A673 (cell line): ENCODE results near the gene GALNT6. TPM values are rescaled to one million over a fixed set of nuclear protein-coding genes. Genes with fewer than 3 reads are reported as not detected.
A peak's percentile ranks its signal among the peaks of the same experiment; 100 is the strongest.

Experiments
- BruUV-seq: library from RNA; stranded (reverse); fragments of 400-500 nt; replicated peaks from 2 replicates; lab custom pipeline; 2021; lab: Mats Ljungman, UMichigan
- CTCF ChIA-PET: fragments of 300-600 bp; sonication (Branson Sonifier 250); formaldehyde crosslinking; loops from one replicate; lab custom pipeline; 2022; ENCODE audit warnings: antibody characterized with exemption; lab: Charles Lee
- POLR2A ChIA-PET: fragments of 300-600 bp; sonication (Branson Sonifier 250); formaldehyde crosslinking; loops from one replicate; lab custom pipeline; 2022; ENCODE audit warnings: antibody characterized with exemption; ENCODE audit not compliant: low non-redundant PET; lab: Charles Lee
- DNase-seq: peaks from one replicate; pipeline ENCODE4 v3.0.0-alpha.2; 2015; ENCODE audit warnings: low spot score
- H3K27ac ChIP-seq: fragments of 200-600 bp; sonication (generic); 2 replicates; pipeline ENCODE4 v1.5.1; 2016; ENCODE audit warnings: mixed run types, low read depth, mild to moderate bottlenecking, mixed read lengths, antibody characterized with exemption, low read length; ENCODE audit not compliant: poor library complexity, severe bottlenecking
- H3K27me3 ChIP-seq: fragments of 200-600 bp; sonication (generic); replicated peaks from 2 replicates; pipeline ENCODE4 v1.6.1; 2017; ENCODE audit warnings: mixed run types, low read depth, mild to moderate bottlenecking, mixed read lengths, antibody characterized with exemption, low read length; ENCODE audit not compliant: insufficient read depth, poor library complexity
- H3K36me3 ChIP-seq: fragments of 200-600 bp; sonication (generic); 2 replicates; pipeline ENCODE4 v1.6.1; 2016; ENCODE audit warnings: mixed run types, mild to moderate bottlenecking, mixed read lengths, antibody characterized with exemption, low read length; ENCODE audit not compliant: insufficient read depth, poor library complexity, severe bottlenecking
- H3K4me1 ChIP-seq: fragments of 200-600 bp; sonication (generic); 2 replicates; pipeline ENCODE4 v1.6.1; 2017; ENCODE audit warnings: mixed run types, mild to moderate bottlenecking, mixed read lengths, antibody characterized with exemption, low read length; ENCODE audit not compliant: insufficient read depth, poor library complexity, severe bottlenecking
- H3K4me3 ChIP-seq: fragments of 200-600 bp; sonication (generic); 2 replicates; pipeline ENCODE4 v1.5.1; 2016; ENCODE audit warnings: low read depth, mixed run types, mild to moderate bottlenecking, mixed read lengths, low read length; ENCODE audit not compliant: poor library complexity, severe bottlenecking
- H3K9me3 ChIP-seq: fragments of 200-600 bp; sonication (generic); 2 replicates; pipeline ENCODE4 v1.6.1; 2016; ENCODE audit warnings: mixed run types, low read depth, mild to moderate bottlenecking, mixed read lengths, antibody characterized with exemption, low read length; ENCODE audit not compliant: poor library complexity, severe bottlenecking
- EZH2 ChIP-seq: fragments of 200-600 bp; sonication (generic); IDR thresholded peaks from 2 replicates; pipeline ENCODE4 v1.6.1; 2017; ENCODE audit warnings: borderline replicate concordance, low read depth, mild to moderate bottlenecking, mixed read lengths, antibody characterized with exemption, low read length; ENCODE audit not compliant: poor library complexity, severe bottlenecking
- intact Hi-C: fragments of 100-400 bp; cut with micrococcal nuclease; formaldehyde crosslinking; loops from one replicate; pipeline ENCODE4 v1.10.0; 2022; ENCODE audit not compliant: unreplicated experiment
- total RNA-seq: library from RNA; stranded (reverse); gene quantifications from 2 replicates; pipeline ENCODE4 v1.2.3, GENCODE V29; 2021
- TF ChIP-seq, protein P1 (sequence below): fragments of 300-800, 200-600 bp; sonication (generic); conservative IDR thresholded peaks from 2 replicates; pipeline ENCODE4 v1.5.1; 2017; ENCODE audit warnings: low read depth, mild to moderate bottlenecking, antibody characterized with exemption, low read length, moderate library complexity, mixed read lengths

Gene GALNT6
- total RNA-seq, 1 experiment from 2014 or later: 0.26 TPM

DNA sequence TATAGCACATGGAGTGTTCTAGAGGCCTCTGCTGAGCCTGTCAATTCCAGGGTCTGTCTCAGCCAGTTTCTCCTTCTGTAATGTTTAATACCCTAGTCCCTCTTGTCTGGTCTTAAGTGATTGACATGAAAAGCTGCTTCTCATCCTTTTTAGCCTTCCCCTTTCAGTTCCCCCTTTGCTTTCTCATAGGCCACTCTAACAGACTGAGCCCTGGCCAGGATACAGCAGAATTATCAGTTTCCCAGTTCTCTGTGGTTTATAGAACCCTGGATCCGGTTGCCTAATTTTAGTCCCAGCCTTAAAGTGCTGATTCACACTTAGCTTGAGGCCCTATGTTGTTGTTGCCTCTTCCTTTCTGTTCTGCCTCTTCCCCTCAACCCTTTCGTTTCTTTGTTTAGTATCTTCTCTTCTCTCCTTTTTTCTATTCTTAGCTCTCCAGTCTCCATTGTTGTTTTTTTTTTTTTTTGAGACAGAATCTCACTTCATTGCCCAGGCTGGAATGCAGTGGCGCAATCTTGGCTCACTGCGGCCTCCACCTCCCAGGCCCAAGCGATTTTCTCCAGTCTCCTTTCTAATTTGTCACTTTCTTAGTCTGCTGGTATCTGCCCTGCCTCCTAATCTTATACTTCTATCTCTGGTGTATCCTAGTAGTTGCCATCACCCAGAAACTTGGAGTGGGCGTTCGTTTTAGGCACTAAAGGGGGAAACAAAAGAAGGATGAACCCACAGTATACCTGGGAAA, 64.3 kb downstream of the GALNT6 start:
- Histone ChIP-seq H3K9me3 (no peaks in the 10 kb centered on the region), H3K36me3 (no peaks in the 10 kb centered on the region), H3K4me1 (no peaks in the 10 kb centered on the region), H3K27me3 (no peaks in the 10 kb centered on the region), H3K27ac (no peak overlapping the region), H3K4me3 (no peak overlapping the region)
- CTCF ChIA-PET: no interaction called here
- POLR2A ChIA-PET: interaction anchor here (0.6 kb wide), 1 partner anchor 197 kb away, joined by 4 read pairs; no protein-coding TSS in a partner anchor
- TF ChIP-seq, protein P1, sequence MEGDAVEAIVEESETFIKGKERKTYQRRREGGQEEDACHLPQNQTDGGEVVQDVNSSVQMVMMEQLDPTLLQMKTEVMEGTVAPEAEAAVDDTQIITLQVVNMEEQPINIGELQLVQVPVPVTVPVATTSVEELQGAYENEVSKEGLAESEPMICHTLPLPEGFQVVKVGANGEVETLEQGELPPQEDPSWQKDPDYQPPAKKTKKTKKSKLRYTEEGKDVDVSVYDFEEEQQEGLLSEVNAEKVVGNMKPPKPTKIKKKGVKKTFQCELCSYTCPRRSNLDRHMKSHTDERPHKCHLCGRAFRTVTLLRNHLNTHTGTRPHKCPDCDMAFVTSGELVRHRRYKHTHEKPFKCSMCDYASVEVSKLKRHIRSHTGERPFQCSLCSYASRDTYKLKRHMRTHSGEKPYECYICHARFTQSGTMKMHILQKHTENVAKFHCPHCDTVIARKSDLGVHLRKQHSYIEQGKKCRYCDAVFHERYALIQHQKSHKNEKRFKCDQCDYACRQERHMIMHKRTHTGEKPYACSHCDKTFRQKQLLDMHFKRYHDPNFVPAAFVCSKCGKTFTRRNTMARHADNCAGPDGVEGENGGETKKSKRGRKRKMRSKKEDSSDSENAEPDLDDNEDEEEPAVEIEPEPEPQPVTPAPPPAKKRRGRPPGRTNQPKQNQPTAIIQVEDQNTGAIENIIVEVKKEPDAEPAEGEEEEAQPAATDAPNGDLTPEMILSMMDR: no peak
- no peak for TF ChIP-seq EZH2
- intact Hi-C loops: no loop called here
- BruUV-seq: no TSS peak
- DNase-seq: peak; percentile 23

DNA sequence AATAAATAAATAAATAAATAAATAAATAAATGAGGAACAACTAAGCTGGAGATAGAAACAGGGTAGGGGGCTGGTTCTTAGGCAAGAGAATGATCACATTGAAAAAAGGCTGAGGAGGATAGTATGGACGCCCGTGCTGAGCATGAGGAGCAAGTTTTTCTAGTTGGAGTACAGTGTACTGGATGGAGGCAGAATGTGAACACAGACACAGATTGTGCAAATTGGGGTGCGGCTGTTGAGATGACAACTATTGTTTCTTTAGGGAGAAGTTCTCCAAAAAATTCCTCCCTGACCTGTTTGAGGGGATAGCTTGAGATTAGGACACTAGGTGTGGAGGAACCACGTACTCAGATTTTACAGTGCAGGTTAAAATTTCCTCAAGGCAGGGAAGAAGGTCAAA, 66.3 kb downstream of the GALNT6 start:
- H3K9me3 ChIP-seq: no peaks in the 10 kb centered on the region
- no peaks in the 10 kb centered on the region for H3K36me3 ChIP-seq
- CTCF ChIA-PET: no interaction called here
- no peak for DNase-seq
- H3K4me3 ChIP-seq: no peak overlapping the region
- BruUV-seq: no TSS peak
- intact Hi-C loops: no loop called here
- H3K27ac ChIP-seq: no peak overlapping the region
- no peaks in the 10 kb centered on the region for H3K4me1 ChIP-seq
- POLR2A ChIA-PET: no interaction called here
- no peaks in the 10 kb centered on the region for H3K27me3 ChIP-seq
- no peak for TF ChIP-seq EZH2
- TF ChIP-seq, protein P1: no peak

DNA sequence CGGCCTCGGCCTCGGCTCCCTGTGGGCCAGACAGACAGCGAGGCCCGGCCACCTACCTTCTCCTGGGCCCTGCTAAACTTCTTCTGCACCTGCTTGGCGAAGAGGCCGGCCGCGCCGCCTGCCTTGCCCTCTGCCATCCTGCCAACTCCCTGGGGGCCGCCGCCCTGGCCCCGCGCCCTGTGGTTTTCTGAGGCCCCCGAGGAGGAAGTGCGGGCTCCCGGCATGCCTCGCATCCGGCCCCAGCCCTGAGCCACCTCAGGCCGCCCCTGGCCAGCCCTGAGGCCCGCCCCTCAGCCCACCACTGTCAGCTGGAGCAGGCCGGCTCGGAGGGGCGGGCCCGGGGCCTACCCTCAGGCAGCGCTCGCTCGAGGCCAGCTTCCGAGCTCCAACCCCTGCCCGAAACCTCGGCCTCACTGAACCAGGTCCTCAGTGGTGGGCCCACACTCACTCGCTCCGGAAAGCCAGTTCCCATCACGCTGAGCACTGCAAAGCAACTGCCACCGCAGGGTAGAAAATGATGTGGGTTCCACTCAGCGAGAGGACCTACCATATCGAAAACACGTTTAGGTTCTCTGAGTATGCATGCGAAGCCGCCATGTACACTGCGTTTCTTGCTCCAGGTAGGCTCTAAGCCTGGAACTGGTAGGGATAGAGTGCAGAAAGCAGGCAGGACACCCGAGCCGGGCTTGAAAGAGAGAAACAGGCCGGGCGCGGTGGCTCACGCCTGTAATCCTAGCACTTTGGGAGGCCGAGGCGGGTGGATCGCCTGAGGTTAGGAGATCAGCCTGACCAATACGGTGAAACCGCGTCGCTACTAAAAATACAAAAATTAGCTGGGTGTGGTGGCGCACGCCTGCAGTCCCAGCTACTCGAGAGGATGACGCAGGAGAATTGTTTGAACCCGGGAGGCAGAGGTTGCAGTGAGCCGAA, 67.0 kb downstream of the GALNT6 start, which contains the start of gene BIN2:
BIN2 (minus strand) TSS at position 209 of the 930 bp plus-strand sequence; CDS start at position 137, 72 bp downstream.
- Histone ChIP-seq H3K27ac (no peak within 1 kb of the TSS), H3K9me3 (no peaks in the 10 kb centered on the region), H3K27me3 (no peaks in the 10 kb centered on the region), H3K4me1 (no peaks in the 10 kb centered on the region), H3K4me3 (no peak within 1 kb of the TSS), H3K36me3 (no peaks in the 10 kb centered on the region)
- DNase-seq: no peak
- CTCF ChIA-PET: no interaction called here
- BruUV-seq: no TSS peak
- intact Hi-C loops: no loop called here
- no peak for TF ChIP-seq EZH2
- TF ChIP-seq, protein P1: no peak
- POLR2A ChIA-PET: no interaction called here
